ENCODE measurements around the gene SCIN.

DNA sequence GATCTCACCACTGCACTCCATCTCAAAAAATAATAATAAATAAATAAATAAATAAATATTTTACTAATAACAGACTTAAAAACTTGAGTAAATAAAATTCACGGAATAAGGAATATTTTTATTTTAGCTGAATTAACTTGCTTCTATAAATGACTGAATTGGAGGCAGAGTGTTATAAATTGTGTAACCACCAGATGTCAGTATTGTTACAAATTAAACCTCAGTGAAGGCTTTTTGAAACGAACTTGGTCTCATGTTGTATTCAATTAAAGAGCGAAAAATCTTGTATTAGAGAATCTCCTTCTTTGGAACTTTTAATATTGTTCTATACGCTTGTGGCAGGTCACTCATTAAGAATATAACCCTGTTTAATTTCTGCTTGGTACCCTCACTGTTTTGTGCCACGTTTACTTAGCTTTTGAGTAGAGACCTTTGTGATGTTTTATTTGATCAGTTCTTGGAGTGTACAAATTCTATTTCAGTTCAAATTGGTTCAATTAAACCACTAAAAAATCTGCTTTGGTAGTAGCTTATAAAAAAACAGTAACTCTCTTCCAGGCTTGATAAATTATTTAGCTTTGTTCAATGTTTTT lies 45.6 kb upstream of the SCIN start:
- TF ChIP-seq, protein P1, sequence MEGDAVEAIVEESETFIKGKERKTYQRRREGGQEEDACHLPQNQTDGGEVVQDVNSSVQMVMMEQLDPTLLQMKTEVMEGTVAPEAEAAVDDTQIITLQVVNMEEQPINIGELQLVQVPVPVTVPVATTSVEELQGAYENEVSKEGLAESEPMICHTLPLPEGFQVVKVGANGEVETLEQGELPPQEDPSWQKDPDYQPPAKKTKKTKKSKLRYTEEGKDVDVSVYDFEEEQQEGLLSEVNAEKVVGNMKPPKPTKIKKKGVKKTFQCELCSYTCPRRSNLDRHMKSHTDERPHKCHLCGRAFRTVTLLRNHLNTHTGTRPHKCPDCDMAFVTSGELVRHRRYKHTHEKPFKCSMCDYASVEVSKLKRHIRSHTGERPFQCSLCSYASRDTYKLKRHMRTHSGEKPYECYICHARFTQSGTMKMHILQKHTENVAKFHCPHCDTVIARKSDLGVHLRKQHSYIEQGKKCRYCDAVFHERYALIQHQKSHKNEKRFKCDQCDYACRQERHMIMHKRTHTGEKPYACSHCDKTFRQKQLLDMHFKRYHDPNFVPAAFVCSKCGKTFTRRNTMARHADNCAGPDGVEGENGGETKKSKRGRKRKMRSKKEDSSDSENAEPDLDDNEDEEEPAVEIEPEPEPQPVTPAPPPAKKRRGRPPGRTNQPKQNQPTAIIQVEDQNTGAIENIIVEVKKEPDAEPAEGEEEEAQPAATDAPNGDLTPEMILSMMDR (IDR thresholded peaks at IDR 0.05) = peak; percentile 73
- TF ChIP-seq ZFX (IDR thresholded peaks at IDR 0.05; ENCODE audit: borderline replicate concordance) = no peak
